ENCODE results near the gene RNF213. TPM values are rescaled to one million over a fixed set of nuclear protein-coding genes. Genes with fewer than 3 reads are reported as not detected.

RNF213 gene
- total RNA-seq, 1 experiment from 2014 or later, result 13.0 TPM

DNA sequence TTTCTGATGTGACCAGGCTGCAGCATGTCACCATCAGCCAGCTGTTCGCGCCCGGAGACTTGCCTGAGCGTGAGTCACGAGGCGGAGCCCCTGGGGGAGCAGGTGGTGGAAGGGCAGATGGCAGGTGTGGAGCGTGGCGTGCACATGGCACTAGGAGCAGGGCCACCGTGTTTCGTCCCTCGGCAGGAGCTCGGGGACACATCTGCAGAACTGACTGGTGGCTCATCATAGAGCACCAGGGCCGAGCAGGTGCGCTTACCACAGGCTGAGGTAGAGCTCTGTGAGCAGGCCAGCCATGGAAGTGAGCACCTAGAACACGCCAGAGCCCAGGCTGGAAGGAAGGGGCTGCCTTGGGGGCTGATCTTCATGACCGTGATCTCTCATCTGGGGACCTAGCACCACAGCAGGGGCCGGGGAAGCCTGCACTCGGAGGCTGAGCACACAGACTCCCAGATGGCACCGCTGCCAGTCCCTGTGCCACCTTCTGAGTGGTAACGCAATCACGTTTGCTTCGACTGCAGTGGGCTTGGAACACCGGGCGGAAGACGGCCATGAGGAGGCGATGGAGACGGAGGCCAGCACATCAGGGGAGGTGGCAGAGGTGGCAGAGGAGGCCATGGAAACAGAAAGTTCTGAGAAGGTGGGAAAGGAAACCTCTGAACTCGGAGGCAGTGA lies 92.5 kb downstream of the RNF213 start:
- 0 out of 2 replicates have a peak, but pooled peaks cover 4% of the 10 kb centered on the region for H3K36me3 ChIP-seq
- DNase-seq, result no peak

DNA sequence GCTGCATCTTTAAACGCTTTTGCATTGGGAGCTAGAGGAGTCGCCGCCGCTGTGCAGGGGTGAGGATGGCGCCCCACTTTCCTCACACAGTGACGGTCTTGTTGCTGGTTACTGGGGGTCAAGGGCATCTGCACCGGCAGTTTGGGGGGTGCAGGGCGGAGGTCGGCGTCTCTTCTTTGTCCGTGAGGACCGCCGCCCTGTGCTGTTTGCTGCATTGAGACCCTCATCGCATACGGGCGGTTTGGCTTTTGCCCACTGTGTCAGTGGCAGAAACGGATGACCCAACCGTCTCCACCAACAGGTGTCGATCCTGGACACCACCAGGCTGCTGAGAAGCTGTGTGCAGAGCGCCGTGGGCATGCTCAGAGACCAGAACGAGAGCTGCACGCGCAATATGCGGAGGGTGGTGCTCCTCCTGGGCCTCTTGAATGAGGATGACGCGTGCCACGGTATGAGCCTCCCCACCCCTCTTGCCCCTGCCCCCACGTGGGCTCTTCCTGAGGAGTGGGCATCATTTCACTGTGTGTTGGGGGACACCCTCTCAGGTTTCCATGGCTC lies 93.1 kb downstream of the RNF213 start:
- H3K36me3 ChIP-seq, result 0 out of 2 replicates have a peak, but pooled peaks cover 4% of the 10 kb centered on the region
- H3K4me1 ChIP-seq, result peaks cover 4% of the 10 kb centered on the region; the same call in 1 of the 2 replicates
- H3K9me3 ChIP-seq (replicated peaks), result no peaks in the 10 kb centered on the region
- no peak overlapping the region for H3K27ac ChIP-seq
- H3K4me3 ChIP-seq, result no peak overlapping the region
- no peaks in the 10 kb centered on the region for H3K27me3 ChIP-seq
- DNase-seq, result no peak

More for the DNA sequence above, 92.5 kb downstream of the RNF213 start:
- no peaks in the 10 kb centered on the region for H3K9me3 ChIP-seq (replicated peaks)
- no peak overlapping the region for H3K27ac ChIP-seq
- H3K4me1 ChIP-seq, result peaks cover 4% of the 10 kb centered on the region; the same call in 1 of the 2 replicates
- no peak overlapping the region for H3K4me3 ChIP-seq
- no peaks in the 10 kb centered on the region for H3K27me3 ChIP-seq

DNA sequence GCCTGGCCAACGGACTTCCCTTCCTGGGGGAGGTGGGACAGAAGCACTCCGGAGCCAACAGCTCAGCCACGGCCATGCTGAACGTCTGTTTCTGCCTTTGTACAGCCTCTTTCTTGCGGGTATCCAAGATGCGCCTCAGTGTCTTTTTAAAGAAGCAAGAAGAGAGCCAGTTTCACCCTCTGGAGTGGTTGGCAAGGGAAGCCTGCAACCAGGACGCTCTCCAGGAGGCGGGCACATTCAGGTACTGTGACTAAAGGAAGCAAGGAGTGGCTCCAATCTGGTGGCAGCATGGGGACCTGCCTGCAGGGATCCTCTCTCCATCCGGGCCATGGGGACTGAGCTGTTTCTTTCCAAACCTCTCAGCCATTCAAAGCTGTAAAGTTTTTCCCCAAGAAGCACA lies 93.7 kb downstream of the RNF213 start:
- Histone ChIP-seq H3K36me3 (0 out of 2 replicates have a peak, but pooled peaks cover 4% of the 10 kb centered on the region), H3K4me1 (peaks cover 1% of the 10 kb centered on the region; the same call in 1 of the 2 replicates), H3K9me3 (replicated peaks) (no peaks in the 10 kb centered on the region), H3K27me3 (no peaks in the 10 kb centered on the region), H3K27ac (no peak overlapping the region), H3K4me3 (no peak overlapping the region)
- DNase-seq, result no peak

DNA sequence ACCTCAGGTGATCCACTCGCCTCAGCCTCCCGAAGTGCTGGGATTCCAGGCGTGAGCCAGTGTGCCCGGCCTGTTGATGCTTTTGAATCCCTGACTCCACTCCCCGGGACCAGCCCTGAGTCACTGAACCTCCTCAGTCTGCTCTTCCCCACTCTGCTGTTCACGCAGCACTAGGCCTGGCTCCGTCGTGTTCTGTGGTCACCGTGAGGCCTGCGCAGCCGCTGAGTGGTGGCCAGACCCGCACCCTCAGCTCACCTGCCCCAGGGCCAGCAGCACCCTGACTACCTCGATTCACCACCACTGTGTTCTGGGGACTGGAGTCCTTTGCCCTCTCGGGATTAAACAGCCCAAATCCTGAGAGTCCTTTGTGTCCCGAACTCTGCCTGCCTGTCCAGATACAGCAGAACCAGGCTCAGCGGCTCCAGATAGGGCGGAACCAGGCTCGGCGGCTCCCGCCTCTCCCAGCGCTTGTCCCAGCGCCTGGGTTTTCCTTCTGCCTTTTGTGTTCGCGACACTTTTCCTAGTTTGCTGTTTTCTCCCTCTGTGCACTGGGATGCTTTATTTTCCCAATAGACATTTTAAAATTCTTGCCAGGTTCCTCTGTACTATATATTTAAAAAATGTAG lies 95.7 kb downstream of the RNF213 start:
- Histone ChIP-seq H3K4me1 (no peaks in the 10 kb centered on the region), H3K27ac (no peak overlapping the region), H3K36me3 (0 out of 2 replicates have a peak, but pooled peaks cover 4% of the 10 kb centered on the region), H3K27me3 (no peaks in the 10 kb centered on the region), H3K9me3 (replicated peaks) (no peaks in the 10 kb centered on the region), H3K4me3 (no peak overlapping the region)
- DNase-seq, result no peak

DNA sequence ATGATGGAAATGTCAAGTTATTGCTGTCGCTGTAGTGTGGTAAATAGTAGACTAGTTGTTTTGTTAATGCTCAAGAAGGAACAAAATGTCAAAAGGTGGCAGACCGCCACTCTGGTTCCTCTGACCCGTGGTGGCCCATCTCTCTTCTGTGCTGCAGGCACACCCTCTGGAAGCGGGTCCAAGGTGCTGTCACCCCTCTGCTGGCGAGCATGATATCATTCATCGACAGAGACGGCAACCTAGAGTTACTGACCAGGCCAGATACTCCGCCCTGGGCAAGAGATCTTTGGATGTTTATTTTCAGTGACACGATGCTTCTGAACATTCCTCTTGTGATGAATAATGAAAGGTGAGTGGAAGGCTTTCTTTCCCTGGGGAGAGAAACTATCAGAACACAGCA lies 97.5 kb downstream of the RNF213 start:
- no peak overlapping the region for H3K27ac ChIP-seq
- H3K4me3 ChIP-seq, result no peak overlapping the region
- H3K36me3 ChIP-seq, result 0 out of 2 replicates have a peak, but pooled peaks cover 4% of the 10 kb centered on the region
- H3K4me1 ChIP-seq, result no peaks in the 10 kb centered on the region
- no peaks in the 10 kb centered on the region for H3K27me3 ChIP-seq
- no peak for DNase-seq
- no peaks in the 10 kb centered on the region for H3K9me3 ChIP-seq (replicated peaks)

DNA sequence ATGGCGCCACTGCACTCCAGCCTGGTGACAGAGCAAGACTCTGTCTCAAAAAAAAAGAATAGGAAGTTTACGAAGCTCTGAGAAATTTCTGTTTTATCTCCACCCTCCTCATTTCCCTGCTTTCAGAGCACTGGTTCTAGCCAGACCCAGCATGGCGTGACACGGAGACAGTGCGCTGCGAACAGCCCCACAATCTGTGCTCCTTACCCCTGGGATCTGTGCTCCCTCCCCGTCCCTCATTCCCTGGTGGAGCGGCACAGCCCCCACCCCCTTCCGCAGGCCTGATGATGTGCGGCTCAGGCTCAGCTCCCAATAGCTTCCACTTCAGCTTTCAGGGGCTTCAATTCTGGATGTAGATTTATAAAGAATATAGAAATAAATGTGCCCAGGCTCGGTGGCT lies 98.2 kb downstream of the RNF213 start:
- Histone ChIP-seq H3K9me3 (replicated peaks) (no peaks in the 10 kb centered on the region), H3K27ac (no peak overlapping the region), H3K36me3 (0 out of 2 replicates have a peak, but pooled peaks cover 4% of the 10 kb centered on the region), H3K4me1 (no peaks in the 10 kb centered on the region), H3K4me3 (no peak overlapping the region), H3K27me3 (no peaks in the 10 kb centered on the region)
- DNase-seq, result no peak

DNA sequence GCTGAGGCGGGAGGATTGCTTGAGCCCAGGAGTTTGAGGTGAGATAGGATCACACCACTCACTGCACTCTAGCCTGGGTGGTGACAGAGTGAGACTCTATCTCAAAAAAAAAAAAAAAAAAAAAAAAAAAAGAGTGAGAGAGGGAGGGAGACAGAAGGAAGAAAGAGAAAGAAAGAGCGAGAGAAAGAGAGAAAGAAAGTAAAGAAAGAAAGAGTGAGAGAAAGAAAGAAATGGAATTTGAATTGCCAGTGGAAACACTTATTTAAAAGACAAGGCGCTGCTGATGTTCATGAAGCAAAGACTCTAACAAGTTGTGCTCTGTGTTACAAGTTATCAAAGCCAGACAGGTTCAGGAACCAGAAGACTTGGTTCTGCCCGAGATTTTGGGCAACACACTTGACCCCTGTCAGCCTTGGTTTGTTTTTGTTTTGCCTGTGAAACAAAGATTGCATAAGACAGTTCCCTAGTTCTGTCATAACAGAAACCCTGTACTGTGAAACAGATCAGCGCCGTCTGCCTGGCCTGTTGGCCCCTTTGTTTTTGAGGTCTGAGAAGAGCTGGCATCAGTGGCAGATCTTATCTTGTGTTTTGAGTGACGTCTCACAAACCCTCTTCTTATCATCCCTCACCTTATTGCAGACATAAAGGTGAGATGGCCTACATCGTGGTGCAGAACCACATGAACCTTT lies 98.9 kb downstream of the RNF213 start:
- H3K9me3 ChIP-seq (replicated peaks), result no peaks in the 10 kb centered on the region
- DNase-seq, result no peak
- H3K4me1 ChIP-seq, result no peaks in the 10 kb centered on the region
- no peak overlapping the region for H3K4me3 ChIP-seq
- H3K36me3 ChIP-seq, result 0 out of 2 replicates have a peak, but pooled peaks cover 4% of the 10 kb centered on the region
- H3K27me3 ChIP-seq, result no peaks in the 10 kb centered on the region
- no peak overlapping the region for H3K27ac ChIP-seq

DNA sequence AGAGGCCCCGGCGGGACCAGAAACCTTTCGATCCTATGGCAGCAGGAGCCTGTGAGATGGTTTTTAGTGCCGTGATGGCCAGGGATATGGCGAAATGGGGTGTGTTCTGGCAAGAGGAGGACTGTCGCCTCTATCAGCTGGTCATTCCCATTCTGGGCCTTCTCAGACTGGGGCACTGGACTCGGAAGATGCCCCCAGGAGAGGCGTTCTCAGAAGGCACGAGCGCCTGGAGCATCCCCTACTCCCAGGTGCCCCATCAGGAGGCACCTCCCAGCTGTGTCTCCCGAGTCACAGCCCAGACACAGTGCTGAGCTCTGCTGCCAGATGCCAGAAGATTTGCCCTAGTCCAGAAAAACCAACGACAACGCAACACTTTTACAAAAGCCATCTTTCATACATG lies 99.7 kb downstream of the RNF213 start:
- H3K4me3 ChIP-seq, result no peak overlapping the region
- no peak overlapping the region for H3K27ac ChIP-seq
- H3K36me3 ChIP-seq, result 0 out of 2 replicates have a peak, but pooled peaks cover 4% of the 10 kb centered on the region
- DNase-seq, result no peak
- no peaks in the 10 kb centered on the region for H3K27me3 ChIP-seq
- no peaks in the 10 kb centered on the region for H3K4me1 ChIP-seq
- H3K9me3 ChIP-seq (replicated peaks), result no peaks in the 10 kb centered on the region

DNA sequence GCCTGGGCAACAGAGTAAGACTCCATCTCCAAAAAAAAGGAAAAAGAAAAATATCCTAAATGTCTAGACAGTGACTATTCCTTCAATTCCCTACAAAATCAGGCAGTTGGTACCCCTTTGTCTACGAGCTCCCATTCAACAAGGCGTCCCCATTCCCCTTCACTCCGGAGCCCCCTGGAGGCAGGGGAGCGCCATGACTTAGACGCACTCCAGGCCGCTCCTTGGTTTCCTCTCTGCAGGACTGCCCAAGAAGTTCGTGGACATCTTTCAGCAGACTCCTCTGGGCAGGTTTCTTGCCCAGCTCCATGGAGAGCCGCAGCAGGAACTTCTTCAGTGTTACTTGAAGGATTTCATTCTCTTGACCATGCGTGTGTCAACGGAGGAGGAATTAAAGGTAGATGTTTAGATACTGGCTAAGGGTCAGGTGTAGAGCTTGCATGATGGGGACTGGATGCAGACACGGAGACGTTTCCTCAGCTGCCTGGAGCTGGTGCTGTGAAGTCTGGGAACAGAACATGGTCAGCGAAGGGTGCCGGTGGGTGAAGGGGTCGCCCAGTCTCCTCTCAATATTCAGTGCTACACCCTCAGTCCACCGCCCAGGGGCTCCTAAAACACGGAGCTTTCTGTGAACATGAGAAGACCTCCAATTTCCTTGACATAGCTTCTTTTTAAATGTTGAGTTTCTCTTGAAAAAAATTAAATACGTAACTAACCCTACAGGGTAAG lies 101.0 kb downstream of the RNF213 start:
- DNase-seq, result peak; percentile 46 to 62
- H3K27ac ChIP-seq, result no peak overlapping the region
- no peaks in the 10 kb centered on the region for H3K27me3 ChIP-seq
- 0 out of 2 replicates have a peak, but pooled peaks cover 4% of the 10 kb centered on the region for H3K36me3 ChIP-seq
- no peaks in the 10 kb centered on the region for H3K9me3 ChIP-seq (replicated peaks)
- H3K4me1 ChIP-seq, result no peaks in the 10 kb centered on the region
- H3K4me3 ChIP-seq, result no peak overlapping the region

DNA sequence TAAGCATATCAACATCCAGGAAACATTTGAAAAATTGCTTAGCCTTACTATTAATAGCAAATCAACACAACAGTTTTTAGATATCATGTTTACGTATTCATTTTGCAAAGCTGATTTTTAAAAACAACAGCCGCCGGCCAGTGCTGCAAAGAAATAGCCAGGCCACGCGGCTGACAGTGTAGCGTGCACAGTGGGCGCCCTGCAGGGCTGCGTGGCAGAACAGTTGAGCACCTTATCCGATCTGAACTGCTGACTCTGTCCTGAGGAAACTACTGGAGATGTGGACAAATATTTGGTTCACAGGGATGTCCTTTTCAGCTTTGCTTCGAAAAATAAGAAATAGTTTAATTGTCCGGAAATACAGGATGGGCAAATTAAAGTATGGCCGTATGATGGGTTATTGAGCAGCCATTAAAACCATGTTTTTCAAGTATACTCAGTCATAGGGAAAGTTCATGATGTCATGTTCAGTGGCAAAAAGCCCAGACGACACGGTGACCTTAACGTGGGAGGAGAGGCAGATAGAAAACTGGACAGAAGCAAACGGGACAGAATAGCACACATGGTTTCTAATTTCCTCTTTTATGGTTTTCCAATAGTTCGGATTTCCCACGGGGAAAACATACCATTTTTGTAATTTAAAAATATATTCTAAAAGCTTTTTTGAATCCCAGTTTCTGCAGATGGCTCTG lies 101.9 kb downstream of the RNF213 start:
- Histone ChIP-seq H3K4me1 (no peaks in the 10 kb centered on the region), H3K27ac (no peak overlapping the region), H3K9me3 (replicated peaks) (no peaks in the 10 kb centered on the region), H3K4me3 (no peak overlapping the region), H3K36me3 (0 out of 2 replicates have a peak, but pooled peaks cover 4% of the 10 kb centered on the region), H3K27me3 (no peaks in the 10 kb centered on the region)
- no peak for DNase-seq

DNA sequence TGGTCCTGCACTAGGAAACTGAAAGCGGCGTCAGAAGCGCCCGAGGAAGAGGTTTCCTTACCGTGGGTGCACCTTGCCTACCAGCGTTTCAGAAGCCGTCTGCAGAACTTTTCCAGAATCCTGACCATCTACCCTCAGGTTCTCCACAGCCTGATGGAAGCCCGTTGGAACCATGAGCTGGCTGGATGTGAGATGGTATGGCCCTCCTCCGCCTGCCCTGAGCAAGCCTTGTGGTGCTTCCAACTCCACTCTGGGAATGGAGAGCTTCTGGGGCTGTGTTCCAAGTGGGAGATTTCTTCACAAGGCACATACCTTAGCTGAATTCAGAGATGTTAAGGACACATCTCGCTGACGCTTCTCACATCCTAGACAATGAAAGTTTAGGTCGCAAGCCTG lies 102.5 kb downstream of the RNF213 start:
- no peak overlapping the region for H3K27ac ChIP-seq
- no peaks in the 10 kb centered on the region for H3K4me1 ChIP-seq
- H3K4me3 ChIP-seq, result no peak overlapping the region
- no peak for DNase-seq
- H3K9me3 ChIP-seq (replicated peaks), result no peaks in the 10 kb centered on the region
- H3K36me3 ChIP-seq, result 0 out of 2 replicates have a peak, but pooled peaks cover 4% of the 10 kb centered on the region
- no peaks in the 10 kb centered on the region for H3K27me3 ChIP-seq

DNA sequence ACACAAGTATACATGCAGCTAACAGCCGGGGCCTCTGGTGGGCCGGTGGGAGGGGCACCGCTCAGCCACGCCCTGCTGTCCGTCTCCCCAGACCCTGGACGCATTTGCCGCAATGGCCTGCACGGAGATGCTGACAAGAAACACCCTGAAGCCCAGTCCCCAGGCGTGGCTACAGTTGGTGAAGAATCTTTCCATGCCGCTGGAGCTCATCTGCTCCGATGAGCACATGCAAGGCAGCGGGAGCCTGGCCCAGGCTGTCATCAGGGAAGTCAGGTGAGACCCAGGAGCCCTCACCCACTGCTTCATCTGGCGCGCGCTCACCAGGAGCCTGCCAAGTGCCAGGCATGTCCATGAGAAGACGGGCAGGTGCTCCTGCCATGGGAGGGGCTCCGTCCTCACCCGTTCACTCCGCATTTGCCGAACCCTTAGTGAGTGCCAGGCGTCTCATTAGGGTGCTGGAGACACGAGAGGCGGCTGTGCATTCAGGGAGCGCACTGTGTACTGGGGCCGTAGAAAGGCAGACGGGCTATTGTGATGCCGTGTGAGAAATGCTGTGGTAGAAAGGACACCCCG lies 103.0 kb downstream of the RNF213 start:
- Histone ChIP-seq H3K27me3 (no peaks in the 10 kb centered on the region), H3K4me1 (no peaks in the 10 kb centered on the region), H3K9me3 (replicated peaks) (no peaks in the 10 kb centered on the region), H3K36me3 (0 out of 2 replicates have a peak, but pooled peaks cover 4% of the 10 kb centered on the region), H3K27ac (no peak overlapping the region), H3K4me3 (no peak overlapping the region)
- no peak for DNase-seq

DNA sequence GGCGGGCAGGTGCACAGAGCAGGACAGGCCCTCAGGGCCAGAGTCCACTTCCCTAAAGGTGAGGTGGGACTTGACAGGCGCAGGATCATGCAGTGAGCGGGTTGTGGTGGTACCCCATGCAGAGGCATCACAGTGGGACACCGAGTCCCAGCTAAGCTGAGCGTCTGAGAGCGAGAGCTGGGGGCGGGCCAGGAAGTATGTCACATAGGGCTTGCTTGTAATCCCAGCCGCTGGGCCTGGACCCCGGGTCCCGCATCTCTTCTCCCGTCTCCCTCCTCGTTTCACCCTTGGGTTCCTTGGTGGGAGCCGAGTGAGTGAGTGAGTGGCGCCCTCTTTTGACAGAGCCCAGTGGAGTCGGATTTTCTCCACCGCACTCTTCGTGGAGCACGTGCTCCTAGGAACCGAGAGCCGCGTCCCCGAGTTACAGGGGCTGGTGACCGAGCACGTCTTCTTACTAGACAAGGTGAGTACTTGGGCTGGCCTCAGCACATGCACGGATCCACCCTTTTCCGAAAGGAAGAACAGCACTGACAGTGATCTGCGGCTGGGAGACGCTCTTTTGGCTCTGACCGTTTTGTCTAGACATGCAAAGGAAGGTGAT lies 103.5 kb downstream of the RNF213 start:
- H3K4me3 ChIP-seq, result no peak overlapping the region
- H3K27me3 ChIP-seq, result no peaks in the 10 kb centered on the region
- DNase-seq, result peak; percentile 63 to 81
- 0 out of 2 replicates have a peak, but pooled peaks cover 4% of the 10 kb centered on the region for H3K36me3 ChIP-seq
- H3K9me3 ChIP-seq (replicated peaks), result no peaks in the 10 kb centered on the region
- H3K4me1 ChIP-seq, result no peaks in the 10 kb centered on the region
- no peak overlapping the region for H3K27ac ChIP-seq

All from SJCRH30 (cell line).